ENCODE measurements around the gene TRIML2.

DNA sequence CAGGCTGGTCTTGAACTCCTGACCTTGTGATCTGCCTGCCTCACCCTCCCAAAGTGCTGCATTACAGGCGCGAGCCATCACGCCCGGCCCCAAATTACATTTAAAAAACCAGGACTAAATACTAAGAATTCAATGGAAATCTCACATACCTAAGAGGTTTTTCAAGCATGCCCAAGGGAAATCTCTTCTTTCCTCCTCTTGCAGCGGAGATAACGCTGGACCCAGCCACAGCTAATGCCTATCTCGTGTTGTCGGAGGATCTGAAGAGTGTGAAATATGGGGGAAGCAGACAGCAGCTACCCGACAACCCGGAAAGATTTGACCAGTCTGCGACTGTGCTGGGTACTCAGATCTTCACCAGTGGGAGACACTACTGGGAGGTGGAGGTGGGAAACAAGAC is 37.2 kb upstream of the TRIML2 start:
- TF ChIP-seq CTCF (optimal IDR thresholded peaks at IDR 0.05 in 1 of 3, IDR thresholded peaks at IDR 0.05 in 1 of 3, conservative IDR thresholded peaks at IDR 0.05 in 1 of 3; ENCODE audit: extremely low read depth in 1 of 3, insufficient read depth in 2 of 3, low read length in 3 of 3) = no peak
- TF ChIP-seq EZH2 (IDR thresholded peaks at IDR 0.05; ENCODE audit: low read length) = no peak

Data from keratinocyte (primary cell).